CD4-positive, alpha-beta T cell treated with Interleukin-17A for 4 hours (primary cell): ENCODE results near the gene ADAM15.

Experiments
- DNase-seq: peaks from one replicate; pipeline ENCODE4 v3.0.0-alpha.2; 2020; ENCODE audit warnings: mixed read lengths

The ADAM15 gene

GRCh38 chr1:155050560-155051341 lies at the start of gene ADAM15:
Gene ADAM15 (plus strand): TSS chr1:155051316. CDS start chr1:155051387, 71 bp downstream.
- peak; percentile 89 for DNase-seq

- no peak for DNase-seq
Measured at GRCh38 chr1:155001425-155001674, 49.8 kb upstream of the ADAM15 start.

- peak; percentile 99 for DNase-seq
Measured at GRCh38 chr1:155001675-155002463, 49.2 kb upstream of the ADAM15 start.

GRCh38 chr1:155002464-155003226 lies 48.5 kb upstream of the ADAM15 start, which contains the start of gene ZBTB7B:
Gene ZBTB7B (plus strand): TSS chr1:155002802. CDS start chr1:155014661, 11,859 bp downstream.
- DNase-seq, result no peak

- DNase-seq, result peak; percentile 47
Measured at GRCh38 chr1:155003227-155003765, 47.8 kb upstream of the ADAM15 start.

GRCh38 chr1:155003766-155004351 lies 47.3 kb upstream of the ADAM15 start:
- DNase-seq, result peak; percentile 26

GRCh38 chr1:155004352-155005075 lies 46.6 kb upstream of the ADAM15 start:
- DNase-seq, result no peak

- peak; percentile 62 for DNase-seq
Measured at GRCh38 chr1:155005076-155006011, 45.8 kb upstream of the ADAM15 start.

- DNase-seq, result peak; percentile 57
Measured at GRCh38 chr1:155006601-155007101, 44.5 kb upstream of the ADAM15 start.

- DNase-seq, result no peak
Measured at GRCh38 chr1:155007251-155007828, 43.8 kb upstream of the ADAM15 start.

- DNase-seq, result peak; percentile 75
Measured at GRCh38 chr1:155008015-155008941, 42.8 kb upstream of the ADAM15 start.

- peak; percentile 54 for DNase-seq
Measured at GRCh38 chr1:155009221-155009711, 41.9 kb upstream of the ADAM15 start.

GRCh38 chr1:155009742-155010141 lies 41.4 kb upstream of the ADAM15 start:
- DNase-seq, result no peak

- peak; percentile 68 for DNase-seq
Measured at GRCh38 chr1:155010211-155010918, 40.8 kb upstream of the ADAM15 start.

GRCh38 chr1:155011004-155011416 lies 40.1 kb upstream of the ADAM15 start:
- DNase-seq, result no peak

- DNase-seq, result no peak
Measured at GRCh38 chr1:155011437-155012025, 39.6 kb upstream of the ADAM15 start.

GRCh38 chr1:155012026-155012546 lies 39.0 kb upstream of the ADAM15 start:
- DNase-seq, result peak; percentile 57
